A549 (cell line): Measurements from ENCODE around the gene KRT72. TPM values are rescaled to one million over a fixed set of nuclear protein-coding genes. Genes with fewer than 3 reads are reported as not detected.

Source experiments
- ATAC-seq, 2 experiments: fragments of 200-7000 bp in 1 of 2; fragments of >200 bp in 1 of 2; cut with Nextera tagmentation in 1 of 2; cut with Tn5 transposase in 1 of 2; 3 replicates each; pipeline versions ENCODE4 v1.8.0 to v1.9.1; 2018 to 2020; ENCODE audit warnings: mild to moderate bottlenecking in 1 of 2, moderate library complexity in 1 of 2
- CTCF ChIA-PET: fragments of 300-600 bp; sonication (Branson Sonifier 250); formaldehyde crosslinking; extraction: SDS; loops from one replicate; lab custom pipeline; 2021; ENCODE audit warnings: antibody characterized with exemption, inconsistent platforms; lab: Yijun Ruan, JAX
- POLR2A ChIA-PET: fragments of 350-600 bp; formaldehyde crosslinking; extraction: SDS; loops from one replicate; lab custom pipeline; 2021; ENCODE audit warnings: antibody characterized with exemption, inconsistent platforms; lab: Yijun Ruan, JAX
- DNase-seq, 2 experiments: peaks; one replicate each; pipeline versions ENCODE4 v3.0.0 to v3.0.0-alpha.2; 2011 to 2016; ENCODE audit warnings: low read depth in 1 of 2, low spot score in 1 of 2
- FAIRE-seq: peaks from 2 replicates; lab custom pipeline; 2011; peaks lifted over from hg19 to GRCh38; lab: Jason Lieb, UNC
- H3K27ac ChIP-seq, 2 experiments: fragments of >200 bp; sonication (Bioruptor Twin); formaldehyde crosslinking; 3 replicates each; pipeline ENCODE4 v1.5.1; 2016 to 2017
- H3K4me1 ChIP-seq: fragments of >200 bp; sonication (Bioruptor Twin); formaldehyde crosslinking; 3 replicates; pipeline ENCODE4 v1.6.1; 2016
- H3K4me2 ChIP-seq: fragments of >200 bp; sonication (Bioruptor Twin); formaldehyde crosslinking; 3 replicates; pipeline ENCODE4 v1.6.1; 2016
- H3K4me3 ChIP-seq: fragments of >200 bp; sonication (Bioruptor Twin); formaldehyde crosslinking; 3 replicates; pipeline ENCODE4 v1.5.1; 2016
- H3K9me3 ChIP-seq: fragments of >200 bp; sonication (Bioruptor Twin); formaldehyde crosslinking; 3 replicates; pipeline ENCODE4 v1.6.1; 2016
- BHLHE40 ChIP-seq: IDR thresholded peaks from 2 replicates; pipeline ENCODE4 v1.6.1; 2012; ENCODE audit warnings: low read depth, low read length, inconsistent platforms
- CBX8 ChIP-seq: fragments of 200-600 bp; sonication (generic); IDR thresholded peaks from 2 replicates; pipeline ENCODE4 v1.6.1; 2016
- CHD4 ChIP-seq: fragments of 200-600 bp; sonication (generic); IDR thresholded peaks from 2 replicates; pipeline ENCODE4 v1.6.1; 2016; ENCODE audit warnings: antibody characterized with exemption, mild to moderate bottlenecking, borderline replicate concordance
- EHF ChIP-seq: fragments of 250-450 bp; sonication (Bioruptor Pico); IDR thresholded peaks from 2 replicates; pipeline ENCODE4 v1.5.0; 2020; ENCODE audit warnings: mild to moderate bottlenecking
- EHMT2 ChIP-seq: fragments of 200-600 bp; sonication (generic); IDR thresholded peaks from 2 replicates; pipeline ENCODE4 v1.6.1; 2016; ENCODE audit warnings: antibody characterized with exemption, low read depth, mild to moderate bottlenecking, moderate library complexity
- FOXS1 ChIP-seq: fragments of 250-450 bp; sonication (Bioruptor Pico); IDR thresholded peaks from 2 replicates; pipeline ENCODE4 v1.5.0; 2020; ENCODE audit warnings: mild to moderate bottlenecking, moderate library complexity
- HDAC2 ChIP-seq: fragments of 200-600 bp; sonication (generic); IDR thresholded peaks from 2 replicates; pipeline ENCODE4 v1.6.1; 2016
- HOXA7 ChIP-seq: fragments of 250-450 bp; sonication (Bioruptor Pico); IDR thresholded peaks from 2 replicates; pipeline ENCODE4 v1.5.0; 2020; ENCODE audit warnings: mild to moderate bottlenecking, moderate library complexity
- HOXB5 ChIP-seq: fragments of 250-450 bp; sonication (Bioruptor Pico); IDR thresholded peaks from 2 replicates; pipeline ENCODE4 v1.5.0; 2020; ENCODE audit warnings: mild to moderate bottlenecking, moderate library complexity
- KDM1A ChIP-seq: fragments of 200-600 bp; sonication (generic); IDR thresholded peaks from 2 replicates; pipeline ENCODE4 v1.6.1; 2016; ENCODE audit warnings: low read depth, mild to moderate bottlenecking
- MAFK ChIP-seq: fragments of 450-650 bp; IDR thresholded peaks from 2 replicates; pipeline ENCODE4 v1.6.1; 2014; ENCODE audit not compliant: partially characterized antibody
- NPAS2 ChIP-seq: fragments of 250-450 bp; sonication (Bioruptor Pico); IDR thresholded peaks from 2 replicates; pipeline ENCODE4 v1.8.0; 2022; ENCODE audit warnings: mild to moderate bottlenecking, moderate library complexity, borderline replicate concordance
- NR3C1 ChIP-seq: fragments of >200 bp; sonication (Bioruptor Twin); formaldehyde crosslinking; IDR thresholded peaks from 3 replicates; pipeline ENCODE4 v1.6.1; 2017
- POLR2A ChIP-seq: IDR thresholded peaks from 2 replicates; pipeline ENCODE4 v1.6.1; 2012; ENCODE audit warnings: mild to moderate bottlenecking, low read length
- RAD21 ChIP-seq, 2 experiments: fragments of >200 bp in 1 of 2; sonication (Bioruptor Twin) in 1 of 2; formaldehyde crosslinking in 1 of 2; IDR thresholded peaks in 1 of 2; conservative IDR thresholded peaks in 1 of 2; 2 replicates in 1 of 2; 3 replicates in 1 of 2; pipeline ENCODE4 v1.6.1; 2012 to 2018; ENCODE audit warnings: inconsistent platforms in 1 of 2
- RCOR1 ChIP-seq: fragments of 150-350 bp; IDR thresholded peaks from 2 replicates; pipeline ENCODE4 v1.6.1; 2014; ENCODE audit warnings: antibody characterized with exemption, low read length, low read depth
- RNF2 ChIP-seq: fragments of 200-600 bp; sonication (generic); IDR thresholded peaks from 2 replicates; pipeline ENCODE4 v1.6.1; 2016; ENCODE audit warnings: low read depth, mild to moderate bottlenecking, antibody characterized with exemption, moderate library complexity, borderline replicate concordance
- SMC3 ChIP-seq: fragments of >200 bp; sonication (Bioruptor Twin); formaldehyde crosslinking; IDR thresholded peaks from 3 replicates; pipeline ENCODE4 v1.6.1; 2018; ENCODE audit warnings: inconsistent platforms
- ZC3H11A ChIP-seq: fragments of 450-650 bp; IDR thresholded peaks from 2 replicates; pipeline ENCODE4 v1.6.1; 2014; ENCODE audit warnings: antibody characterized with exemption, mild to moderate bottlenecking
- ZFP36 ChIP-seq: fragments of 450-650 bp; IDR thresholded peaks from 2 replicates; pipeline ENCODE4 v1.6.1; 2014; ENCODE audit warnings: borderline replicate concordance; ENCODE audit not compliant: partially characterized antibody
- ZSCAN20 ChIP-seq: fragments of 250-450 bp; sonication (Bioruptor Pico); IDR thresholded peaks from 2 replicates; pipeline ENCODE4 v1.8.0; 2022; ENCODE audit warnings: mild to moderate bottlenecking, moderate library complexity
- WGBS: methylation state at CpG from one replicate; pipeline ENCODE4 v1.1.6; 2017; ENCODE audit errors: missing lambda C conversion rate; 5-methylcytosine and 5-hydroxymethylcytosine counted together
- polyA plus RNA-seq, 4 experiments: library from polyadenylated mRNA; depleted of rRNA in 3 of 4; stranded (reverse); fragments of >200 nt; fragmentation: RNase III in 1 of 4; extraction: RNeasy Plus Mini Kit Qiagen cat#74134 plus additional on column Dnase treatment in 1 of 4; gene quantifications; 2 replicates in 3 of 4; 3 replicates in 1 of 4; pipeline ENCODE4 v1.2.3, GENCODE V29; 2011 to 2017
- TF ChIP-seq, protein P1 (sequence below): IDR thresholded peaks from 2 replicates; pipeline ENCODE4 v1.6.1; 2012
- TF ChIP-seq, protein P2 (sequence below): fragments of 200-600 bp; sonication (generic); IDR thresholded peaks from 2 replicates; pipeline ENCODE4 v1.6.1; 2016; ENCODE audit warnings: antibody characterized with exemption, mild to moderate bottlenecking, moderate library complexity
- TF ChIP-seq, protein P3 (sequence below): fragments of >200 bp; sonication (Bioruptor Twin); formaldehyde crosslinking; IDR thresholded peaks from 3 replicates; pipeline ENCODE4 v1.5.1; 2016
- TF ChIP-seq, protein P4 (sequence below): fragments of 150-350 bp; IDR thresholded peaks from 2 replicates; pipeline ENCODE4 v1.6.1; 2014; ENCODE audit warnings: low read depth, mild to moderate bottlenecking, low read length
- TF ChIP-seq, protein P5 (sequence below): fragments of >200 bp; sonication (Bioruptor Twin); formaldehyde crosslinking; IDR thresholded peaks from 2 replicates; pipeline ENCODE4 v1.6.1; 2016
- TF ChIP-seq, protein P6 (sequence below): IDR thresholded peaks from 2 replicates; pipeline ENCODE4 v1.6.1; 2012; ENCODE audit warnings: low read depth, borderline replicate concordance

Gene KRT72
- polyA plus RNA-seq, 2 of the 4 experiments (the other 2 are of a cell fraction): not detected

DNA sequence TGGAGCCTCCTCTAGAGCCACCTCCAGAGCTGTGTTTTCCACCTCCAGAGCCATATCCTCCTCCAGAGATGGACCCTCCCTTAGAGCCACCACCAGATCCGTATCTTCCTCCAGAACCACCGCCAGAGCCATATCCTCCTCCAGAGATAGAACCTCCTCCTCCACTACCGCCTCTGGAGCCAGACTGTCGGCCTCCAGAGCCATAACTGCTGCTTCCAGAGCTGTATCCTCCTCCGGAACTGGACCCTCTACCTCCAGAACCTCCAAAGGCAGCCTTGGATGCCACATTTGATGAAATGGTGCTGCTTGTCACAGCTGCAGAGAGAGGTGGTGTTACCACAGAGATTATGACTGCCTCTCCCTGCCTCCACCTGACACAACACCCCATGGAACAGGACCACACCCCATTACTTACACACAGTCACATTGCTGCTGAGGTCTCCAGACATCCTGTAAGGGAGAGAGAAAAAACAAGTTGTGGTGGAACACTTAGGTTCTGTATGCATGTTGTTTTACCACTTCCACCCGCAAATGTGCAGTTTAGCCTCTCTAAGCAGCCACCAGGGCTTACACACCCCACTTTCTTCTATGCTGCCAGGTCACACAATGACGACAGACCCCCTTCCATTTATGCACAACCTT is 44.0 kb upstream of the KRT72 start:
- H3K27ac ChIP-seq: no peak overlapping the region
- H3K4me3 ChIP-seq: no peak overlapping the region
- H3K4me1 ChIP-seq: no peaks in the 10 kb centered on the region
- WGBS: 60% methylated on average over 7 of the region's 7 CpGs
- no peaks in the 10 kb centered on the region for H3K9me3 ChIP-seq
- DNase-seq: no peak
- peak in 1 of 2 experiments; percentile 29; a peak in 2 of 6 replicates for ATAC-seq
- CTCF ChIA-PET: interaction anchor here (0.9 kb wide), 1 partner anchor 12 kb away, joined by 3 read pairs; no protein-coding TSS in a partner anchor
- TF ChIP-seq MAFK (no peak), HDAC2 (no peak), RCOR1 (no peak), HOXA7 (CRISPR knock-in tag) (no peak), CBX8 (no peak), NR3C1 (no peak), NPAS2 (CRISPR knock-in tag) (no peak), EHMT2 (no peak), EHF (CRISPR knock-in tag) (no peak)
- TF ChIP-seq, protein P1, sequence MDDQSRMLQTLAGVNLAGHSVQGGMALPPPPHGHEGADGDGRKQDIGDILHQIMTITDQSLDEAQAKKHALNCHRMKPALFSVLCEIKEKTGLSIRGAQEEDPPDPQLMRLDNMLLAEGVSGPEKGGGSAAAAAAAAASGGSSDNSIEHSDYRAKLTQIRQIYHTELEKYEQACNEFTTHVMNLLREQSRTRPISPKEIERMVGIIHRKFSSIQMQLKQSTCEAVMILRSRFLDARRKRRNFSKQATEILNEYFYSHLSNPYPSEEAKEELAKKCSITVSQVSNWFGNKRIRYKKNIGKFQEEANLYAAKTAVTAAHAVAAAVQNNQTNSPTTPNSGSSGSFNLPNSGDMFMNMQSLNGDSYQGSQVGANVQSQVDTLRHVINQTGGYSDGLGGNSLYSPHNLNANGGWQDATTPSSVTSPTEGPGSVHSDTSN: no peak
- TF ChIP-seq, protein P2, sequence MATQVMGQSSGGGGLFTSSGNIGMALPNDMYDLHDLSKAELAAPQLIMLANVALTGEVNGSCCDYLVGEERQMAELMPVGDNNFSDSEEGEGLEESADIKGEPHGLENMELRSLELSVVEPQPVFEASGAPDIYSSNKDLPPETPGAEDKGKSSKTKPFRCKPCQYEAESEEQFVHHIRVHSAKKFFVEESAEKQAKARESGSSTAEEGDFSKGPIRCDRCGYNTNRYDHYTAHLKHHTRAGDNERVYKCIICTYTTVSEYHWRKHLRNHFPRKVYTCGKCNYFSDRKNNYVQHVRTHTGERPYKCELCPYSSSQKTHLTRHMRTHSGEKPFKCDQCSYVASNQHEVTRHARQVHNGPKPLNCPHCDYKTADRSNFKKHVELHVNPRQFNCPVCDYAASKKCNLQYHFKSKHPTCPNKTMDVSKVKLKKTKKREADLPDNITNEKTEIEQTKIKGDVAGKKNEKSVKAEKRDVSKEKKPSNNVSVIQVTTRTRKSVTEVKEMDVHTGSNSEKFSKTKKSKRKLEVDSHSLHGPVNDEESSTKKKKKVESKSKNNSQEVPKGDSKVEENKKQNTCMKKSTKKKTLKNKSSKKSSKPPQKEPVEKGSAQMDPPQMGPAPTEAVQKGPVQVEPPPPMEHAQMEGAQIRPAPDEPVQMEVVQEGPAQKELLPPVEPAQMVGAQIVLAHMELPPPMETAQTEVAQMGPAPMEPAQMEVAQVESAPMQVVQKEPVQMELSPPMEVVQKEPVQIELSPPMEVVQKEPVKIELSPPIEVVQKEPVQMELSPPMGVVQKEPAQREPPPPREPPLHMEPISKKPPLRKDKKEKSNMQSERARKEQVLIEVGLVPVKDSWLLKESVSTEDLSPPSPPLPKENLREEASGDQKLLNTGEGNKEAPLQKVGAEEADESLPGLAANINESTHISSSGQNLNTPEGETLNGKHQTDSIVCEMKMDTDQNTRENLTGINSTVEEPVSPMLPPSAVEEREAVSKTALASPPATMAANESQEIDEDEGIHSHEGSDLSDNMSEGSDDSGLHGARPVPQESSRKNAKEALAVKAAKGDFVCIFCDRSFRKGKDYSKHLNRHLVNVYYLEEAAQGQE: no peak
- TF ChIP-seq, all 56 proteins: peak for 0
- H3K4me2 ChIP-seq: no peak overlapping the region
- no peak for FAIRE-seq
- POLR2A ChIA-PET: no interaction called here

DNA sequence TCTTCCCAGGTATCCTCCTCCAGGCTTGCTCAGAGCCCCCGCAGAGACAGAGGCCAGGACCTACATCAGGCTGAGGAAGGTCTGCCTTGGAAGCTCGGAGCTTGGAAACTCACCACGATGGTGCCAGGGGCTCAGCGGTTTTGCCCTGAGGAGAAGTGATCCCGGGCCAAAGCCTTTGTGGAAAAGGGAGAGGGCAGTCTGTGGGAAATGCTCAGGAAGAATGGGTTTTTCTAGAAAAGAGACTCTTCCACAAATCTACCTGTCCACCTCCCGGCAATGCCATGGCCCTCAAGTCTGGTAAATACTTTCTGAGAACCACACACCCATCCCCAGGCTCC is 42.8 kb upstream of the KRT72 start:
- Histone ChIP-seq H3K9me3 (no peaks in the 10 kb centered on the region), H3K27ac (no peak overlapping the region), H3K4me1 (no peaks in the 10 kb centered on the region), H3K4me2 (no peak overlapping the region), H3K4me3 (no peak overlapping the region)
- ChIA-PET CTCF (interaction anchor here (0.6 kb wide), 1 partner anchor 36 kb away, joined by 3 read pairs; no protein-coding TSS in a partner anchor), POLR2A (no interaction called here)
- WGBS: 50% methylated on average over 6 of the region's 6 CpGs
- no peak for ATAC-seq
- no peak for TF ChIP-seq HOXA7 (CRISPR knock-in tag)
- TF ChIP-seq, protein P3, sequence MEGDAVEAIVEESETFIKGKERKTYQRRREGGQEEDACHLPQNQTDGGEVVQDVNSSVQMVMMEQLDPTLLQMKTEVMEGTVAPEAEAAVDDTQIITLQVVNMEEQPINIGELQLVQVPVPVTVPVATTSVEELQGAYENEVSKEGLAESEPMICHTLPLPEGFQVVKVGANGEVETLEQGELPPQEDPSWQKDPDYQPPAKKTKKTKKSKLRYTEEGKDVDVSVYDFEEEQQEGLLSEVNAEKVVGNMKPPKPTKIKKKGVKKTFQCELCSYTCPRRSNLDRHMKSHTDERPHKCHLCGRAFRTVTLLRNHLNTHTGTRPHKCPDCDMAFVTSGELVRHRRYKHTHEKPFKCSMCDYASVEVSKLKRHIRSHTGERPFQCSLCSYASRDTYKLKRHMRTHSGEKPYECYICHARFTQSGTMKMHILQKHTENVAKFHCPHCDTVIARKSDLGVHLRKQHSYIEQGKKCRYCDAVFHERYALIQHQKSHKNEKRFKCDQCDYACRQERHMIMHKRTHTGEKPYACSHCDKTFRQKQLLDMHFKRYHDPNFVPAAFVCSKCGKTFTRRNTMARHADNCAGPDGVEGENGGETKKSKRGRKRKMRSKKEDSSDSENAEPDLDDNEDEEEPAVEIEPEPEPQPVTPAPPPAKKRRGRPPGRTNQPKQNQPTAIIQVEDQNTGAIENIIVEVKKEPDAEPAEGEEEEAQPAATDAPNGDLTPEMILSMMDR: no peak
- TF ChIP-seq ZSCAN20 (CRISPR knock-in tag): no peak
- no peak for TF ChIP-seq NPAS2 (CRISPR knock-in tag)
- no peak for TF ChIP-seq ZC3H11A
- TF ChIP-seq, protein P4, sequence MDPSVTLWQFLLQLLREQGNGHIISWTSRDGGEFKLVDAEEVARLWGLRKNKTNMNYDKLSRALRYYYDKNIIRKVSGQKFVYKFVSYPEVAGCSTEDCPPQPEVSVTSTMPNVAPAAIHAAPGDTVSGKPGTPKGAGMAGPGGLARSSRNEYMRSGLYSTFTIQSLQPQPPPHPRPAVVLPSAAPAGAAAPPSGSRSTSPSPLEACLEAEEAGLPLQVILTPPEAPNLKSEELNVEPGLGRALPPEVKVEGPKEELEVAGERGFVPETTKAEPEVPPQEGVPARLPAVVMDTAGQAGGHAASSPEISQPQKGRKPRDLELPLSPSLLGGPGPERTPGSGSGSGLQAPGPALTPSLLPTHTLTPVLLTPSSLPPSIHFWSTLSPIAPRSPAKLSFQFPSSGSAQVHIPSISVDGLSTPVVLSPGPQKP: no peak
- no peak for TF ChIP-seq HDAC2
- no peak for TF ChIP-seq POLR2A
- no peak for TF ChIP-seq RNF2
- no peak for TF ChIP-seq KDM1A
- TF ChIP-seq SMC3: no peak
- TF ChIP-seq RAD21 (conservative IDR thresholded peaks at IDR 0.05 in 1 of 2, IDR thresholded peaks at IDR 0.05 in 1 of 2): no peak
- TF ChIP-seq BHLHE40: no peak
- TF ChIP-seq, protein P5, sequence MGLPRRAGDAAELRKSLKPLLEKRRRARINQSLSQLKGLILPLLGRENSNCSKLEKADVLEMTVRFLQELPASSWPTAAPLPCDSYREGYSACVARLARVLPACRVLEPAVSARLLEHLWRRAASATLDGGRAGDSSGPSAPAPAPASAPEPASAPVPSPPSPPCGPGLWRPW: no peak
- no peak for TF ChIP-seq EHF (CRISPR knock-in tag)
- no peak for TF ChIP-seq CHD4
- TF ChIP-seq ZFP36: no peak
- TF ChIP-seq, protein P6, sequence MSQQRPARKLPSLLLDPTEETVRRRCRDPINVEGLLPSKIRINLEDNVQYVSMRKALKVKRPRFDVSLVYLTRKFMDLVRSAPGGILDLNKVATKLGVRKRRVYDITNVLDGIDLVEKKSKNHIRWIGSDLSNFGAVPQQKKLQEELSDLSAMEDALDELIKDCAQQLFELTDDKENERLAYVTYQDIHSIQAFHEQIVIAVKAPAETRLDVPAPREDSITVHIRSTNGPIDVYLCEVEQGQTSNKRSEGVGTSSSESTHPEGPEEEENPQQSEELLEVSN: no peak
- TF ChIP-seq HOXB5 (CRISPR knock-in tag): no peak
- no peak for TF ChIP-seq FOXS1 (CRISPR knock-in tag)
- DNase-seq: no peak
- FAIRE-seq: no peak
